CD4-positive, CD25-positive, alpha-beta regulatory T cell (primary cell): ENCODE measurements around the gene BCO1. TPM values are rescaled to one million over a fixed set of nuclear protein-coding genes. Genes with fewer than 3 reads are reported as not detected.

ENCODE experiments used
- ATAC-seq, 2 donors: fragments of 150-1000 bp; cut with Tn5 transposase; one replicate each; pipeline ENCODE4 v1.10.0; 2021; ENCODE audit warnings: low read depth in 2 of 2, moderate number of reproducible peaks in 2 of 2, moderate library complexity in 1 of 2
- DNase-seq, 3 donors: peaks; one replicate each; pipeline versions ENCODE4 v3.0.0 to v3.0.0-alpha.2; 2012 to 2022; ENCODE audit warnings: mixed read lengths in 1 of 3
- H3K27ac ChIP-seq: one replicate; pipeline ENCODE4 v1.7.0; 2013; ENCODE audit warnings: mild to moderate bottlenecking, low read length; ENCODE audit not compliant: insufficient read depth, poor library complexity, severe bottlenecking
- H3K27me3 ChIP-seq: one replicate; pipeline ENCODE4 v1.7.0; 2013; ENCODE audit warnings: low read length; ENCODE audit not compliant: control insufficient read depth, insufficient read depth
- H3K36me3 ChIP-seq: one replicate; pipeline ENCODE4 v1.7.0; 2013; ENCODE audit warnings: mild to moderate bottlenecking, low read length, moderate library complexity; ENCODE audit not compliant: control insufficient read depth, insufficient read depth
- H3K4me1 ChIP-seq: 2 replicates; pipeline ENCODE4 v1.7.0; 2013; ENCODE audit warnings: mild to moderate bottlenecking, low read length; ENCODE audit not compliant: insufficient read depth, control insufficient read depth, poor library complexity, severe bottlenecking
- H3K4me3 ChIP-seq: one replicate; pipeline ENCODE4 v1.7.0; 2013; ENCODE audit warnings: low read depth, mild to moderate bottlenecking, low read length, moderate library complexity
- H3K9me3 ChIP-seq, 2 experiments: 1 replicate in 1 of 2; 2 replicates in 1 of 2; pipeline ENCODE4 v1.7.0; 2013; ENCODE audit warnings: low read length in 2 of 2, mild to moderate bottlenecking in 1 of 2, moderate library complexity in 1 of 2; ENCODE audit not compliant: control insufficient read depth in 2 of 2
- H3K27ac Mint-ChIP-seq, 3 donors: one replicate each; pipeline ENCODE4 v1.8.0; 2020 to 2022; ENCODE audit warnings: mild to moderate bottlenecking in 3 of 3, mixed read lengths in 3 of 3, moderate library complexity in 2 of 3
- H3K27me3 Mint-ChIP-seq: one replicate; pipeline ENCODE4 v1.8.0; 2022; ENCODE audit warnings: mild to moderate bottlenecking, mixed read lengths
- H3K36me3 Mint-ChIP-seq: one replicate; pipeline ENCODE4 v1.8.0; 2020; ENCODE audit warnings: mixed read lengths
- H3K4me1 Mint-ChIP-seq, 4 donors: one replicate each; pipeline ENCODE4 v1.8.0; 2020 to 2022; ENCODE audit warnings: mixed read lengths in 4 of 4, mild to moderate bottlenecking in 1 of 4
- H3K4me3 Mint-ChIP-seq, 4 donors: one replicate each; pipeline ENCODE4 v1.8.0; 2020 to 2022; ENCODE audit warnings: mild to moderate bottlenecking in 4 of 4, mixed read lengths in 4 of 4, moderate library complexity in 3 of 4
- H3K9me3 Mint-ChIP-seq, 7 donors: one replicate each; pipeline ENCODE4 v1.8.0; 2020 to 2022; ENCODE audit warnings: mixed read lengths in 7 of 7, mild to moderate bottlenecking in 3 of 7, moderate library complexity in 2 of 7
- polyA plus RNA-seq, 4 donors: library from polyadenylated mRNA; unstranded; fragments of 300-500 nt; fragmentation: Illumina TruSeq; gene quantifications; one replicate each; pipeline ENCODE4 v1.2.3, GENCODE V29; 2021
- total RNA-seq: library from RNA; stranded (reverse); gene quantifications from one replicate; pipeline ENCODE4 v1.2.3, GENCODE V29; 2022

Gene BCO1
- total and polyA plus RNA-seq, 5 donors from 2014 or later = not detected

DNA sequence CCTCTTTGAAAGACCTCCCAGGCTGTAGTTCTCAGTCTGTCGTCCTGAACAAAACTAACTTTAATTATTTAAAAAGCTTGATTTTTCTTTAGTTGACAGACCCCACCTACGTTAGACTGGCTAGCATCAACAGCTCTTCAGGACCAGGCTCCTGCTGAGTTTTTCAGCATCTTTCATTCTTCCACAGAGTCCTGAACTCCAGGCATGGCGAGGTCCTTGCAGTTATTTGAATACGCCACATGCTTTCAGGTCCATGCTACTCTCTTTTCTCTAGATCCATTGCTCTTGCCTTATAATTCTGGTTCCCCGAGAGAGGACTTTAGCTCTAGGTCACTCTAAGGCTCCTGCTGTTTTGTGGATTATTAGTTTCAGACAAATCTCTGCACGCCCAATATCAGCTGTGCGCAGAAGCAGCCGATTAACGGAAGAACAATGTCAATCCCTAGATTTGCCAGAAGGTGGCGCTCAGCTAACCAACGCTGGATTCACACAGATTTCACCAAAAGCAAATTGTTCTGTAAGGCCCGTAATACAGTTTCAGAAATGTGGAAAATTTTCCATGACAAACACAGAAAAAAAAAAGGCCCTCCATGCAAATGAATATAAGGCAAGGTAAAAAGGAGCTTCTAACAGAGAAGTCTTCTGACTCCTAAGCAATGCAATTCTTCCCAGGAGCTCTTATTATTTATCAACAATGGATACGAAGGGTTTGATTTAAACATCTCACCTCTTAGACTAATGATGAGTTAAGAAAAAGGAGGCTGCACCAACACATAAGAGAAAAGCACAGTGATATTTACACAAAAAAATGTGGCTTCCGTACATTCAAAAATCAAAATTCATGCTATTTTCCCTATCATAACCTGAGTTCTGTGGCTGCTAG is 33.5 kb upstream of the BCO1 start:
- Histone ChIP-seq H3K4me3 (no peak overlapping the region), H3K9me3 (no peaks in the 10 kb centered on the region), H3K4me1 (no peaks in the 10 kb centered on the region), H3K27ac (no peak overlapping the region), H3K27me3 (peaks cover 2% of the 10 kb centered on the region), H3K36me3 (no peaks in the 10 kb centered on the region)
- H3K27me3 Mint-ChIP-seq = peaks cover 13% of the 10 kb centered on the region
- no peaks in the 10 kb centered on the region for H3K36me3 Mint-ChIP-seq
- H3K4me1 Mint-ChIP-seq = peaks cover 0 to 4% (median 0%) of the 10 kb centered on the region in 4 donors
- H3K9me3 Mint-ChIP-seq = no peaks in the 10 kb centered on the region
- no peak overlapping the region for H3K4me3 Mint-ChIP-seq
- DNase-seq (peak in 2 of 3 donors; percentile 28 to 50), ATAC-seq (no peak)
- H3K27ac Mint-ChIP-seq = no peak overlapping the region

DNA sequence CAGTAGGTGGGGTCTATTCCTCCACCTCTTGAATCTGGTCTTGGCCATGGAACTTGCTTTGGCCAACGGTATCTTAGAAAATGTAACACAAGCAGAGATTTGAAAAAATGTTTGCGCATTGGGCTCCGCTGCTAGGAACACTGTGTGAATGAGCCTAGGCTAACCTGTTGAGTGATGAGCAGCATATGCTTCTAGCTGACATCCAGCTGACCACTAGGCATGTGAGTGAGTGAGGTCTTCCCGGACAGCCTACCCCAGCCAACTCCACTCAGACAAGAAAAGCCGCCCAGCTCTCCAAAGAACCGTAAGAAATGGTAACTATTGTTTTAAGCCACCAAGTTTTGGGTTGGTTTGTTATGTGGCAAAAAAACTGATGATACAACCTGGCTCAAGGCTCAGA is 31.4 kb upstream of the BCO1 start:
- Mint-ChIP-seq H3K4me1 (peaks cover 0 to 4% (median 0%) of the 10 kb centered on the region in 4 donors), H3K36me3 (no peaks in the 10 kb centered on the region), H3K27ac (no peak overlapping the region), H3K27me3 (peaks cover 15% of the 10 kb centered on the region), H3K9me3 (no peaks in the 10 kb centered on the region), H3K4me3 (no peak overlapping the region)
- no peaks in the 10 kb centered on the region for H3K4me1 ChIP-seq
- ATAC-seq = no peak
- no peak overlapping the region for H3K27ac ChIP-seq
- H3K9me3 ChIP-seq = no peaks in the 10 kb centered on the region
- no peak for DNase-seq
- H3K4me3 ChIP-seq = no peak overlapping the region
- peaks cover 2% of the 10 kb centered on the region for H3K27me3 ChIP-seq
- H3K36me3 ChIP-seq = no peaks in the 10 kb centered on the region

DNA sequence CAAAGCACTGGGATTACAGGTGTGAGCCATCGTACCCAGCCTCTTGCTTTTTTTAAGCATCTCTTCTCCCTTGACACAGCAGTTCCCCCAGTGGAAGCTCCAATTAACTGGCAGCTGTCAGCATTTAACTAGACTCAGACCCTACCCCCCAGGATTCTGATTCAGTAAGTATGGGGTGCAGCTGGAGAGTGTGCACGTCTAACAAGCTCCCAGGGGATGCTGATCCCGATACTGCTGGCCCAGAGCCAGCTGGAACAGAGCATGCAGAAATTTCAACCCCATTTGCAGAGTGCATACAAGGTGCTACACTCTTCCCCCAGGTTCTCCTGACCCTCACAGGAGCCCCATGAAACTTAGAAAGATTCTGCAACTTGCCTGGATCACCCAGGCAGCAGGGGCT is 27.7 kb upstream of the BCO1 start:
- Histone ChIP-seq H3K4me1 (no peaks in the 10 kb centered on the region), H3K27me3 (no peaks in the 10 kb centered on the region), H3K36me3 (no peaks in the 10 kb centered on the region), H3K9me3 (no peaks in the 10 kb centered on the region), H3K27ac (no peak overlapping the region), H3K4me3 (no peak overlapping the region)
- no peaks in the 10 kb centered on the region for H3K4me1 Mint-ChIP-seq
- no peaks in the 10 kb centered on the region for H3K9me3 Mint-ChIP-seq
- no peak for ATAC-seq
- H3K36me3 Mint-ChIP-seq = no peaks in the 10 kb centered on the region
- H3K27me3 Mint-ChIP-seq = peaks cover 12% of the 10 kb centered on the region
- no peak overlapping the region for H3K27ac Mint-ChIP-seq
- H3K4me3 Mint-ChIP-seq = no peak overlapping the region
- no peak for DNase-seq

DNA sequence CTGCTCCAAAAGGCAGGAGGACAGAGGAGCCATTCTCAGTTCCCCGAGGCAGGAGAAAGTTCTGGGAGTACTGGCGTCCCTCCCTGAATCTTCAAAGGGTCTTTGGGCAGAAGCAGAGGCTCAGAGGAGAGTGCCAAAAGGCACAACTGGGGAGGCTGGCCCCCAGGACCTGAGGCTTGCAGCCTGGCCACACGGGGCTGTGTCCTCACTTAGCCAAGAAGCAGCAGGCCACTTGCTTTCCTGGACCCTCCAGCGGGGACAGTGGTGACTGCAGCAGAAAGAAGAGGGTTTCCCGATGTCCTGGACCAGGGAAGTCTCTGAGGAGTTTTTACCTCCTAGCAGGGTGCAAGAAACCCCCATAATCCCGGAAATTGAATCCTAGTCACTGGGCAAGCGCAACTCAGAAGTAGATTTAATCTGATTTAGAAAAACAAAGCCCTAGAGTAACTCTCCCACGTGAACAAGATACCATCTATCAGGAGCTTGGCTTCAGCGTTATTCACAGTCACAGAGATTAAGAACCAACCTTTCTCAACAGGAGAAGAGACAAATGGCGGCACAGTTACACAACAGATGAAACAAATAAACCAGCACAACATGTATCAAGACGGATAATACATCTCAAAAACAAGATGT is 25.5 kb upstream of the BCO1 start:
- Mint-ChIP-seq H3K4me1 (no peaks in the 10 kb centered on the region), H3K4me3 (no peak overlapping the region), H3K27me3 (peaks cover 12% of the 10 kb centered on the region), H3K27ac (no peak overlapping the region), H3K36me3 (no peaks in the 10 kb centered on the region), H3K9me3 (no peaks in the 10 kb centered on the region)
- Histone ChIP-seq H3K27ac (no peak overlapping the region), H3K4me3 (no peak overlapping the region), H3K27me3 (no peaks in the 10 kb centered on the region), H3K36me3 (no peaks in the 10 kb centered on the region), H3K4me1 (no peaks in the 10 kb centered on the region), H3K9me3 (no peaks in the 10 kb centered on the region)
- DNase-seq (no peak), ATAC-seq (no peak)

DNA sequence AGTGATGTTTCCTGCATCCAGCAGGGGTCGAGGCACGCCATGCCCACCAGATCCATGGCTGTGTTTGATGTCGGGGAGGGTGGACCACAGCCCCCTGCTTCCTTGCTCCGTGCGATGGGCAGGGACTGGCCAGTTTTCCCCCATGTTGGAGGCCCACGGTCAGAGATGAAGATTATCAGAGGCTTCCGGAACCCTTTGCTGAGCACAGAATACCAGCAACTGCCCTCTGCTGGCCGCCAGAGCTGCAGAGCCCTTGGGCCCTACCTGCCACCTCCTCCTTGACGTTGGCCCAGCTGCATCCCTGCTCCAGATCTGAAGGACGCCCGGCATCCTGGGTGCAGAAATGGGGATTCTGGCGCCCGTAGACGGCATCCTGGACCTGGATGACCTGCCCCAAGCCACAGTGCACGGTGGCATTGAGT is 23.7 kb upstream of the BCO1 start:
- Histone ChIP-seq H3K27me3 (no peaks in the 10 kb centered on the region), H3K27ac (no peak overlapping the region), H3K9me3 (no peaks in the 10 kb centered on the region), H3K4me1 (no peaks in the 10 kb centered on the region), H3K4me3 (no peak overlapping the region), H3K36me3 (no peaks in the 10 kb centered on the region)
- ATAC-seq = no peak
- DNase-seq = no peak
- peaks cover 12% of the 10 kb centered on the region for H3K27me3 Mint-ChIP-seq
- no peak overlapping the region for H3K4me3 Mint-ChIP-seq
- H3K4me1 Mint-ChIP-seq = no peaks in the 10 kb centered on the region
- no peak overlapping the region for H3K27ac Mint-ChIP-seq
- H3K36me3 Mint-ChIP-seq = no peaks in the 10 kb centered on the region
- H3K9me3 Mint-ChIP-seq = no peaks in the 10 kb centered on the region

DNA sequence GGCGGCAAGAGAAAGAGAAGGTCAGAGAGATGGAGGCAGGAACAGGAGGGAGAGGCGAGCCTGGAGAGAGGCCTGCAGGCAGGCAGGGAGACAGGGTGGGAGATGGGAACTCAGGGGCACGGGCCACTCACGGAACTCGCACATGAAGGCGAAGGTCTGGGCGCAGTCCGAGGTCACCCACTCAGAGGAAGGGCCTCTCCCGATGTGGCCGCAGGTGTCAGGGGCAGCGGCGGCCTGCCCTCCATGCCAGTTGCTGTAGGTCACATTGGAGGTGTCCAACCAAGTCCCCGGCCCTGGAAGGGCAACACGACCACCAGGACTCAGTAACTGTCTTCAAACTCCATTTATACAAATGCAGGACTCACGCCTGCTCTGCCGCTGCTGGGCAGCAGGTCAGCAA is 22.4 kb upstream of the BCO1 start:
- Mint-ChIP-seq H3K4me1 (no peaks in the 10 kb centered on the region), H3K4me3 (no peak overlapping the region), H3K9me3 (no peaks in the 10 kb centered on the region), H3K36me3 (no peaks in the 10 kb centered on the region), H3K27me3 (peaks cover 7% of the 10 kb centered on the region), H3K27ac (no peak overlapping the region)
- Histone ChIP-seq H3K27me3 (no peaks in the 10 kb centered on the region), H3K4me3 (no peak overlapping the region), H3K27ac (no peak overlapping the region), H3K4me1 (no peaks in the 10 kb centered on the region), H3K36me3 (no peaks in the 10 kb centered on the region), H3K9me3 (no peaks in the 10 kb centered on the region)
- DNase-seq (no peak), ATAC-seq (no peak)

DNA sequence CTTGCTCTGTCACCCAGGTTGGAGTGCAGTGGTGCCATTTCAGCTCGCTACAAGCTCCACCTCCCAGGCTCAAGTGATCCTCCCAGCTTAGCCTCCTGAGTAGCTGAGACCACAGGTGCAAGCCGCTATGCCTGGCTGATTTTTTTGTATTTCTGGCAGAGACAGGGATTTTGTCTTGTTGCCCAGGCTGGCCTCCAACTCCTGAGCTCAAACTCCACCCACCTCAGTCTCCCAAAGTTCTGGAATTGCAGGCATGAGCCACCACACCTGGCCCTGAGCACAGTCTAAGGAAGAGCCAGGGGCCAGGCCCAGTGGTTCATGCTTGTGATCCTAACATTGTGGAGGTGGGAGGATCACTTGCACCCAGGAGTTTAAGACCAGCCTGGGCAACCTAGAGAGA is 21.8 kb upstream of the BCO1 start:
- H3K36me3 Mint-ChIP-seq = no peaks in the 10 kb centered on the region
- H3K4me3 Mint-ChIP-seq = no peak overlapping the region
- peaks cover 4% of the 10 kb centered on the region for H3K27me3 Mint-ChIP-seq
- no peaks in the 10 kb centered on the region for H3K9me3 Mint-ChIP-seq
- no peaks in the 10 kb centered on the region for H3K4me1 ChIP-seq
- no peaks in the 10 kb centered on the region for H3K9me3 ChIP-seq
- H3K36me3 ChIP-seq = no peaks in the 10 kb centered on the region
- ATAC-seq (no peak), DNase-seq (no peak)
- no peak overlapping the region for H3K27ac Mint-ChIP-seq
- no peak overlapping the region for H3K4me3 ChIP-seq
- H3K4me1 Mint-ChIP-seq = no peaks in the 10 kb centered on the region
- no peaks in the 10 kb centered on the region for H3K27me3 ChIP-seq
- no peak overlapping the region for H3K27ac ChIP-seq

DNA sequence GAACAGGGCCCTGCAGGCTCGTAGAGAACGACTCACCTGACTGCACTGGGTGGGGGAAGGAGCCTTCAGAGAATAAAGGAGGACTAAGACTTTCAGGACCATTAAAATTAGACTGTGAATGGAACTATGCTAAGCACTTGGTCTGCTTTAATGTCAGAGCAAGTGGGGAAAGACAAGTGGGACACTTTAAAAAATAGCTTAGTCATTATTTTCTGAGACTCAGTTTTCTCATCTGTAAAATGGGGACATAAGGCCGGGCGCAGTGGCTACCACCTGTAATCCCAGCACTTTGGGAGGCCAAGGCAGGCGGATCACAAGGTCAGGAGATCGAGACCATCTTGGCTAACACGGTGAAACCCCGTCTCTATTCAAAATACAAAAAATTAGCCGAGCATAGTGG is 19.3 kb upstream of the BCO1 start:
- Mint-ChIP-seq H3K4me3 (no peak overlapping the region), H3K27me3 (peaks cover 4% of the 10 kb centered on the region), H3K27ac (no peak overlapping the region), H3K9me3 (no peaks in the 10 kb centered on the region), H3K4me1 (no peaks in the 10 kb centered on the region), H3K36me3 (no peaks in the 10 kb centered on the region)
- Histone ChIP-seq H3K27me3 (no peaks in the 10 kb centered on the region), H3K9me3 (no peaks in the 10 kb centered on the region), H3K4me3 (no peak overlapping the region), H3K36me3 (no peaks in the 10 kb centered on the region), H3K27ac (no peak overlapping the region), H3K4me1 (no peaks in the 10 kb centered on the region)
- DNase-seq = no peak
- no peak for ATAC-seq
